ENCODE data around the gene LGALS7. TPM values are rescaled to one million over a fixed set of nuclear protein-coding genes. Genes with fewer than 3 reads are reported as not detected.
A peak's percentile ranks its signal among the peaks of the same experiment; 100 is the strongest.

The LGALS7 gene
- total and polyA plus RNA-seq, 2 of the 13 experiments (the other 11 are each of a cell fraction or from before 2014, with no cell fraction given), result 0.73 TPM; not detected in 1

DNA sequence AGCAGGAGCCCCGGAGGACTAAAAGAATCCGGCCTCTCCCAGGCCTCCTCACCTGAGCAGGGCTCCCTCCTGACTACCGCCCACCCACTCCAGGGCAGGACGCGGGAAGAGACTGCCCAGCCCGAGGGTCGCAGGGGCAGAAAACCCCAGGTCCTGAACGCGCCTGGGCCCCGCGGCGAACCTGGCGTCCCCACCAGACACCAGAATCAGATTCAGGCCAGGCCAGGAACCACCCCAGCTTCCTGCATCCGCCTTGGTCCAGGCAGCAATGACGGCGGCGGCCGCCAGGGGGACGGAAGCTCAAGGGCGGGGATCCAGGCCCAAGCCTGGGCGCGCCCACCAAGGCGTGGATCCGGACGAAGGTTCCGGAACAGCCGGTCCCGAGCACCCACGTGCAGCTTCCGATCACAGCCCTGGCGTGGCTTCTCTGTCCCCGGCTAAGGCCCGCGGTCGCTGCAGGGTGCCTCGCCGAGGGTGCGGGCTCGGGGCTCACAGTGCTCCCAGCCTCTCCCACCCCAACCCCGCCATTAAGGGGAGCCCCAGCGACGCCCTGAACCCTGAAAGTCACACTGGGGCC, 3.6 kb downstream of the LGALS7 start:
- H3K4me1 ChIP-seq (ENCODE audit: insufficient read depth, low read length), result peaks cover 12% of the 10 kb centered on the region
- ChIA-PET CTCF (ENCODE audit: low intra/inter-chr PET ratio, low total read pairs) (interaction anchor here (0.8 kb wide), 1 partner anchor 118 kb away, joined by 3 read pairs; no protein-coding TSS in a partner anchor), POLR2A (no interaction called here)
- FAIRE-seq (no peak), ATAC-seq (no peak; the same call in 2 of the 3 replicates), DNase-seq (ENCODE audit: low spot score) (no peak)
- H3K9ac ChIP-seq (ENCODE audit: insufficient read depth, low read depth, low read length), result no peak overlapping the region
- H3K9me3 ChIP-seq (ENCODE audit: low read length), result no peaks in the 10 kb centered on the region
- H2AFZ ChIP-seq (ENCODE audit: low read length), result no peak overlapping the region
- H3K4me2 ChIP-seq (ENCODE audit: low read depth, low read length), result no peak overlapping the region
- intact Hi-C loops (cut with micrococcal nuclease; ENCODE audit: unreplicated experiment), result no loop called here
- H3K79me2 ChIP-seq (ENCODE audit: insufficient read depth, low read length), result no peaks in the 10 kb centered on the region
- no peak overlapping the region for H3K27ac ChIP-seq (ENCODE audit: extremely low read length, insufficient read depth, low read length)
- H4K20me1 ChIP-seq (ENCODE audit: insufficient read depth, low read length), result no peaks in the 10 kb centered on the region
- 76% methylated on average over 7 of the region's 42 CpGs for WGBS (ENCODE audit: low lambda C conversion rate)
- no peak overlapping the region for H3K4me3 ChIP-seq (replicated peaks in 1 of 3; ENCODE audit: insufficient read depth in 1 of 3, low read depth in 2 of 3, low read length in 3 of 3)
- H3K27me3 ChIP-seq (ENCODE audit: control insufficient read depth in 1 of 2, insufficient read depth in 2 of 2, low read length in 2 of 2), result no peaks in the 10 kb centered on the region
- BruUV-seq (replicated peaks), result no TSS peak
- H3K36me3 ChIP-seq (replicated peaks in 1 of 2; ENCODE audit: control insufficient read depth in 1 of 2, insufficient read depth in 2 of 2, low read length in 2 of 2), result no peaks in the 10 kb centered on the region
- TF ChIP-seq NFYC (CRISPR knock-in tag; IDR thresholded peaks at IDR 0.05) (no peak), RAD21 (CRISPR knock-in tag; IDR thresholded peaks at IDR 0.05) (no peak)
- TF ChIP-seq, protein P1, sequence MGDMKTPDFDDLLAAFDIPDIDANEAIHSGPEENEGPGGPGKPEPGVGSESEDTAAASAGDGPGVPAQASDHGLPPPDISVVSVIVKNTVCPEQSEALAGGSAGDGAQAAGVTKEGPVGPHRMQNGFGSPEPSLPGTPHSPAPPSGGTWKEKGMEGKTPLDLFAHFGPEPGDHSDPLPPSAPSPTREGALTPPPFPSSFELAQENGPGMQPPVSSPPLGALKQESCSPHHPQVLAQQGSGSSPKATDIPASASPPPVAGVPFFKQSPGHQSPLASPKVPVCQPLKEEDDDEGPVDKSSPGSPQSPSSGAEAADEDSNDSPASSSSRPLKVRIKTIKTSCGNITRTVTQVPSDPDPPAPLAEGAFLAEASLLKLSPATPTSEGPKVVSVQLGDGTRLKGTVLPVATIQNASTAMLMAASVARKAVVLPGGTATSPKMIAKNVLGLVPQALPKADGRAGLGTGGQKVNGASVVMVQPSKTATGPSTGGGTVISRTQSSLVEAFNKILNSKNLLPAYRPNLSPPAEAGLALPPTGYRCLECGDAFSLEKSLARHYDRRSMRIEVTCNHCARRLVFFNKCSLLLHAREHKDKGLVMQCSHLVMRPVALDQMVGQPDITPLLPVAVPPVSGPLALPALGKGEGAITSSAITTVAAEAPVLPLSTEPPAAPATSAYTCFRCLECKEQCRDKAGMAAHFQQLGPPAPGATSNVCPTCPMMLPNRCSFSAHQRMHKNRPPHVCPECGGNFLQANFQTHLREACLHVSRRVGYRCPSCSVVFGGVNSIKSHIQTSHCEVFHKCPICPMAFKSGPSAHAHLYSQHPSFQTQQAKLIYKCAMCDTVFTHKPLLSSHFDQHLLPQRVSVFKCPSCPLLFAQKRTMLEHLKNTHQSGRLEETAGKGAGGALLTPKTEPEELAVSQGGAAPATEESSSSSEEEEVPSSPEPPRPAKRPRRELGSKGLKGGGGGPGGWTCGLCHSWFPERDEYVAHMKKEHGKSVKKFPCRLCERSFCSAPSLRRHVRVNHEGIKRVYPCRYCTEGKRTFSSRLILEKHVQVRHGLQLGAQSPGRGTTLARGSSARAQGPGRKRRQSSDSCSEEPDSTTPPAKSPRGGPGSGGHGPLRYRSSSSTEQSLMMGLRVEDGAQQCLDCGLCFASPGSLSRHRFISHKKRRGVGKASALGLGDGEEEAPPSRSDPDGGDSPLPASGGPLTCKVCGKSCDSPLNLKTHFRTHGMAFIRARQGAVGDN (CRISPR knock-in tag; IDR thresholded peaks at IDR 0.05), result peak; percentile 29; the same call in 1 of the 2 replicates
- TF ChIP-seq, protein P2, sequence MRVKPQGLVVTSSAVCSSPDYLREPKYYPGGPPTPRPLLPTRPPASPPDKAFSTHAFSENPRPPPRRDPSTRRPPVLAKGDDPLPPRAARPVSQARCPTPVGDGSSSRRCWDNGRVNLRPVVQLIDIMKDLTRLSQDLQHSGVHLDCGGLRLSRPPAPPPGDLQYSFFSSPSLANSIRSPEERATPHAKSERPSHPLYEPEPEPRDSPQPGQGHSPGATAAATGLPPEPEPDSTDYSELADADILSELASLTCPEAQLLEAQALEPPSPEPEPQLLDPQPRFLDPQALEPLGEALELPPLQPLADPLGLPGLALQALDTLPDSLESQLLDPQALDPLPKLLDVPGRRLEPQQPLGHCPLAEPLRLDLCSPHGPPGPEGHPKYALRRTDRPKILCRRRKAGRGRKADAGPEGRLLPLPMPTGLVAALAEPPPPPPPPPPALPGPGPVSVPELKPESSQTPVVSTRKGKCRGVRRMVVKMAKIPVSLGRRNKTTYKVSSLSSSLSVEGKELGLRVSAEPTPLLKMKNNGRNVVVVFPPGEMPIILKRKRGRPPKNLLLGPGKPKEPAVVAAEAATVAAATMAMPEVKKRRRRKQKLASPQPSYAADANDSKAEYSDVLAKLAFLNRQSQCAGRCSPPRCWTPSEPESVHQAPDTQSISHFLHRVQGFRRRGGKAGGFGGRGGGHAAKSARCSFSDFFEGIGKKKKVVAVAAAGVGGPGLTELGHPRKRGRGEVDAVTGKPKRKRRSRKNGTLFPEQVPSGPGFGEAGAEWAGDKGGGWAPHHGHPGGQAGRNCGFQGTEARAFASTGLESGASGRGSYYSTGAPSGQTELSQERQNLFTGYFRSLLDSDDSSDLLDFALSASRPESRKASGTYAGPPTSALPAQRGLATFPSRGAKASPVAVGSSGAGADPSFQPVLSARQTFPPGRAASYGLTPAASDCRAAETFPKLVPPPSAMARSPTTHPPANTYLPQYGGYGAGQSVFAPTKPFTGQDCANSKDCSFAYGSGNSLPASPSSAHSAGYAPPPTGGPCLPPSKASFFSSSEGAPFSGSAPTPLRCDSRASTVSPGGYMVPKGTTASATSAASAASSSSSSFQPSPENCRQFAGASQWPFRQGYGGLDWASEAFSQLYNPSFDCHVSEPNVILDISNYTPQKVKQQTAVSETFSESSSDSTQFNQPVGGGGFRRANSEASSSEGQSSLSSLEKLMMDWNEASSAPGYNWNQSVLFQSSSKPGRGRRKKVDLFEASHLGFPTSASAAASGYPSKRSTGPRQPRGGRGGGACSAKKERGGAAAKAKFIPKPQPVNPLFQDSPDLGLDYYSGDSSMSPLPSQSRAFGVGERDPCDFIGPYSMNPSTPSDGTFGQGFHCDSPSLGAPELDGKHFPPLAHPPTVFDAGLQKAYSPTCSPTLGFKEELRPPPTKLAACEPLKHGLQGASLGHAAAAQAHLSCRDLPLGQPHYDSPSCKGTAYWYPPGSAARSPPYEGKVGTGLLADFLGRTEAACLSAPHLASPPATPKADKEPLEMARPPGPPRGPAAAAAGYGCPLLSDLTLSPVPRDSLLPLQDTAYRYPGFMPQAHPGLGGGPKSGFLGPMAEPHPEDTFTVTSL (CRISPR knock-in tag; IDR thresholded peaks at IDR 0.05; ENCODE audit: borderline replicate concordance), result no peak
- in situ Hi-C loops (cut with HindIII; ENCODE audit: extremely low pct_ligation_motif_present, low pct_unique_long_range_greater_than_20kb), result no loop called here

All from HepG2 (cell line).